GM13977 (cell line): ENCODE measurements around the gene PERCC1.

Experiments
- DNase-seq: peaks from one replicate; pipeline ENCODE4 v3.0.0; 2012; ENCODE audit warnings: low spot score
- CTCF ChIP-seq: IDR thresholded peaks from 2 replicates; pipeline ENCODE4 v1.5.1; 2012; ENCODE audit warnings: mild to moderate bottlenecking, control low read depth; ENCODE audit not compliant: insufficient read depth; ENCODE audit errors: extremely low read depth, missing control alignments
- in situ Hi-C: fragments of 300-500 bp; cut with MboI; formaldehyde crosslinking; loops from one replicate; pipeline ENCODE4 v1.12.0; 2022; ENCODE audit warnings: low sequenced_read_pairs, low pct_unique_long_range_greater_than_20kb, mixed read lengths, inconsistent platforms; ENCODE audit not compliant: unreplicated experiment

PERCC1 gene

GRCh38 chr16:1427473-1428461 lies 3.1 kb upstream of the PERCC1 start:
- in situ Hi-C loops, result no loop called here
- TF ChIP-seq CTCF, result no peak

GRCh38 chr16:1428511-1428910 lies 2.4 kb upstream of the PERCC1 start:
- peak; percentile 84 for TF ChIP-seq CTCF
- in situ Hi-C loops, result no loop called here
- DNase-seq, result peak; percentile 85

More at GRCh38 chr16:1427473-1428461, 3.1 kb upstream of the PERCC1 start:
- no peak for DNase-seq

GRCh38 chr16:1429012-1429411 lies 1.9 kb upstream of the PERCC1 start:
- in situ Hi-C loops, result no loop called here
- DNase-seq, result no peak
- TF ChIP-seq CTCF, result no peak

GRCh38 chr16:1429631-1430030 lies 1.2 kb upstream of the PERCC1 start:
- no peak for DNase-seq
- no peak for TF ChIP-seq CTCF
- in situ Hi-C loops, result no loop called here

- no peak for DNase-seq
- in situ Hi-C loops, result no loop called here
- no peak for TF ChIP-seq CTCF
Observed at GRCh38 chr16:1430214-1430758, 592 bp upstream of the PERCC1 start.

- no peak for TF ChIP-seq CTCF
- no peak for DNase-seq
- in situ Hi-C loops, result no loop called here
Observed at GRCh38 chr16:1431497-1432270, 806 bp downstream of the PERCC1 start.
